Measurements from ENCODE around the gene CDC14B.

CDC14B gene

DNA sequence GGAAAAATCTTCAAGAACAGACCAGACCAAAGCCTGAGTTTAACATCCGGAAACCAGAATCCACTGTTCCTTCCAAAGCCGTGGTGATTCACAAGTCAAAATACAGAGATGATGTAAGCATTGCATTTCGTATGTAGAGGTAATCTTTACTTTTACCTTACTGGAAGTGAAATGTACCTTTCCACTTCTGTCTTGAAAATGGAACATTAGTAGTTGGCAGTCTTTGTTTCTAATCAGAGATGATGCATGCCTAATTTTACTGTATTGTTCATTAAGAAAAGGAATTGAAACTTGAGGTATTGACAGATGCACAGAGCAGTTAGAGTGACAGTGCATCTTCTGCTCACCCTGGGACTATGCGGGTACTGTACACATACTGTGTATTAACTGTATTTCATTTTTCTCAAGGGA lies 135.1 kb downstream of the CDC14B start:
- no peak for DNase-seq (ENCODE audit: low read depth)

GRCh38 chr9:96483733-96484390 lies 135.8 kb downstream of the CDC14B start:
- DNase-seq (ENCODE audit: low read depth) = no peak

DNA sequence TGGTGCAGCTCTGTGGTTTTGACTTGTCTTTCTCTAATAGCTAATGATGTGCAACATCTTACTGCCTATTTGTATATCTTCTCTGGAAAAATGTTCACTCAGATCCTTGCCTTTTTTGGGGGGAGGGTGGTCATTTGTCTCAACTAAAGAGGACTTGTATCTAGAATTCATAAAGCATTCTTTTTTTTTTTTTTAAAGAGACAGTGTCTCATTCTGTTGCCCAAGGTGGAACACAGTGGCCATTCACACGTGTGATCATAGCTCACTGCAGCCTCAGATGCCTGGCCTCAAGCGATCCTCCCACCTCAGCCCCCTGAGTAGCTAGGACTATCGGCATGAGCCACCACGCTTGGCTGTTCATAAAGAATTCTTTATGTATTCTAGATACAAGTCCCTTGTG lies 136.4 kb downstream of the CDC14B start:
- no peak for DNase-seq (ENCODE audit: low read depth)

- no peak for DNase-seq (ENCODE audit: low read depth)
Measured at GRCh38 chr9:96482476-96482875, 137.2 kb downstream of the CDC14B start.

- no peak for DNase-seq (ENCODE audit: low read depth)
Measured at GRCh38 chr9:96480736-96481135, 138.9 kb downstream of the CDC14B start.

DNA sequence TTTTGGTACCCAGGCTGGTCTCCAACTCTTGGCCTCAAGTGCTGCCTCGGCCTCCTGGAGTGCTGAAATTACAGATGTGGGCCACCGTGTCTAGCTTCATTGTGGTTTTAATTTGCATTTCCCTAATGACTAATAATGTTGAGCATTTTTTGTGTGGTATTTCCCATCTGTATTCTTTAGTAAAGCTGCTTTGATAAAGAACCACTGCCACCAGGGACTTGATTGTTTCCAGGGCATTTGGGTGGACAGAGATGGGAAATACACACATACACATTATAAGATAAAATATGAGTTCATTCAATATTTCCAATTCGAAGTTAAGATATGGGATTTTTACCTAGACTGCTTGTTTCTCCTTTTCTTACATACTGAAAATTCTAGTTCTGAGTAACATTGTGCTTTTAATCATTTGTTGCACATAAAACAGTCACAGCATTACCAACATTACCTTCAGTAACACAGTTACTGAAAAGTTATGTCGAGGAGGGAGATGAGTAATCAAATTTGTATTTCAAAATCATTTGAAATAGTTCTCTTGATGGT lies 140.7 kb downstream of the CDC14B start:
- DNase-seq (ENCODE audit: low read depth) = no peak

DNA sequence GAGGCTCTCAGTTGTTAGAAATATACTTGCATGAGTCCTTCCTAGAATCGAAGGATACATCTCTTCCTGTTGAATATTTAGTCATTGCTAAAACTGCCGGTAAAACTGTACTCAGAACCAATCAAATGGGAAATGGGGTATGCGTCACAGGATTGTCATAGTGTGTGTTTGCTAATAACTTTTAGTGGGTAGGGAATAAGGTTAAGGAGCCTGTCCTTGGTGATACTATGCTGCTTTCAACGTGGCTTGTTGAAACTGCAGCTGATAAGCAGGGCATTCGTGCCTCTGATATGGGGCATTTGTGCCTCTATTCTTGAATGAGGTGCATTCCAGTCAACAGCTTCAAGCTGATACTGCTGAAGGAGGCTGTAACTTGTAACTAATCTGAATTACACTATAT lies 143.1 kb downstream of the CDC14B start:
- no peak for DNase-seq (ENCODE audit: low read depth)

- DNase-seq (ENCODE audit: low read depth) = no peak
Measured at GRCh38 chr9:96476013-96476412, 143.6 kb downstream of the CDC14B start.

DNA sequence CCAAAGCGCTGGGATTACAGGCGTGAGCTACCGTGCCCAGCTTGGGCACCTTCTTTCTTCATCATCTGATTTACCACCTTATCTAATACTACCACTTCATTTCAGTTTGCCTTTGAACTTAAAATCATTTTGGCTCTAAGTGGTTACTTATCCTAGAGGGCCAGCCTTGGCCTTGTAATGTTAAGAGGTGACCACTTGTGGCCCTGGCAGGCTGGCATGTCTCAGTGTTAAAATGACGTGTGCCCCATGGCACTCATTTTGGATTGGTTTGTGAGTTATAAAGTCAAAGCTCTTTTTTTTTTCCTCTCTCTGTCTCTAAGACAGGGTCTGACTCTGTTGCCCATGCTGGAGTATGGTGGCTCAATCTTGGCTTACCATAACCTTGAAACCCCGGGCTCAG lies 151.9 kb downstream of the CDC14B start:
- DNase-seq (ENCODE audit: low read depth) = no peak

GRCh38 chr9:96464426-96464825 lies 155.2 kb downstream of the CDC14B start:
- DNase-seq (ENCODE audit: low read depth) = no peak

DNA sequence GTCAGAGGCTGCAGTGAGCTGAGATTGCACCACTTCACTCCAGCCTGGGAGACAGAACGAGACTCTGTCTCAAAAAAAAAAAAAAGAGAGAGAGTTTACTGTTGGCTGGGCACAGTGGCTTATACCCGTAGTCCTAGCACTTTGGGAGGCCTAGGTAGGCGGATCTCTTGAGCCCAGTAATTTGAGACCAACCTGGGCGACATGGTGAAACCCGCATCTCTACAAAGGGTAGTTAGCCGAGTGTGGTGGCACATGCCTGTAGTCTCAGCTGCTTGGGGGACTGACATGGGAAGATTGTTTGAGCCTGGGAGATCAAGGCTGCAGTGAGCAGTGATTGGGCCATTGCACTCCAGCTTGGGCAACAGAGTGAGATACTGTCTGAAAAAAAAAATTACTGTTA lies 157.1 kb downstream of the CDC14B start:
- DNase-seq (ENCODE audit: low read depth) = no peak

DNA sequence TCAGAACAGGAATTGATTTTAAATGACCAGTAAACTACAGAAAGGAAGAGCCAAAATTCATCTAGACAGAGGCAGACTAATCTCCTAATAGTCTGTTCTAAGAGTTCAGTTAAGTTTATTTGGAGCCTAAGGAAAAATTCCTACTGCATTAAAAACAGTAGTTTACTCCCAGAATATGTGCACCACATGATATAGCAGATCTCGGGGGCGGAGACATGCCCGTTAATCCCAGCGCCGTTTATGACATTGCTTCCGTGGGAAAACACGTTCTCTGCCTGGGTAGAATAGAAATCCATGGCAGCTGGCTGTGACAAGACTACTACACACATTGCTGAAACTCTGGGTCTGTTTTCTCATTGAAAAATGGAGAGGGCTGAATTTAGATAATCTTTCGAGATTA lies 158.3 kb downstream of the CDC14B start:
- no peak for DNase-seq (ENCODE audit: low read depth)

DNA sequence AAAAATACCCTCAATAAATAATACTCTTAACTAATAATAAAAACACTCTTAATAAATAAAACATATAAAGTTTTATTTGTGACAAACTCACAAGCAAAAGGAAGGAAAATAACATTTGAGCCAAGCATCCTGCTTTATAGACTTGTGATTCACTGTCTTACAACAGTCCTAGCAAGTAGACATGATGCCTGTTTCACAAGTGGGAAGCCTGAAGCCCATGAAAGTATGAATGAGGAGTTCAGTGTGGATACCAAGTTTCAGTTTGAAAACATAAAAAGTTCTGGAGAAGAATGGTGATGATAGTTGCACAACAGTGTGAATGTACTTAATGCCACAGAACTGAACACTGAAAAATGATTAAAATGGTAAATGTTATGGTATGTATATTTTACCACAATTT lies 158.8 kb downstream of the CDC14B start:
- DNase-seq (ENCODE audit: low read depth) = peak; percentile 30

DNA sequence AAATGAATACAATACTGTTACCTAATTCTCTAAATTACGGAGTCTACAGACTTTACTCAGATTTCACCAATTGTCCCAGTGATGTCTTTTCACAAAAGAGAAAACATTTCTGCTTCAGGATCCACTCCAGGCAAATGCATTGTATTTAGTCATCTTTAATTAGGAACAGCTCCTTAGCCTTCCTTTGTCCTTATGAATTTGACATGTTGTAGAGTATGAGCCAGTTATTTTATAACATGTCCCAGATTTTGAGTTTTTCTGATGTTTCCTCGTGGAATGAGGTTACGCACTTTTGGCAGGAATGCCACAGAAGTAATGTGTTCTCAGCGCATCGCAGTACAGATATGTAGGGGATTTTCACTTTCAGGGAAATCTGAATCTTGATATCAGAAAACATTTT lies 159.2 kb downstream of the CDC14B start:
- peak; percentile 41 for DNase-seq (ENCODE audit: low read depth)

DNA sequence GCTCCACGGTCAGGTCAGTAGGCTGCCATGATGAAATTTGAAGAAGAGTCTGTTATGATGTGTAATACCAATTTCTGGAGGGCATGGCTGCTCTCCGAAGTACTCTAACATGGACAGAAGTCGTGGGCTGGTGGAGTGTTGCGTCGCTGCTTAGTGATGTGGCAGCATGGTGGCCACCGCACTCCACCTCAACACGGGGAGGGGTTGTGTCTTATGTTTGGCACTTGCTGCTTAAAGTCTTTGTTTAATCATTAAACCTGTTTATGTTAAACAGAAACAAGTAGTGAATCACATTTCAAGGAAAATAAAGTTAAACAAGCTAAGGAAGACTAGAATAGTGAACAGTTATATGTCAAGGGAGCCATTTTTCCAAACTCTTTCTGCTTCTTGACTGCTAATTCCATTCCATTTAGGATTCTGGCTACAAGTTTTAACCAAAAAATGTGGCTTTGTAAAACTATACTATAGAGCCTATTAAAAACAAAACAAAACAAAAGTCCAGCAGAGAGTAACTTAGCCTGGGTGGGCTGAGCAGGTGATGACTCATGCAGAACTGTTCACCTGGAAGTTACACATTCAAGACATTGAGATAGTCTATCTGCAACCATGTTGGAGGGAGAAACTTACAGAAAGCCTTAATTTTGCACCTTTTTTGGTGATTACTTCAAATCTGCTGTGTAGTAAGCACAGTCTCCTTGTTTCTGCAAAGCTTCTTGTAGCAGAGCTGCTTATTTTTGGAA lies 160.2 kb downstream of the CDC14B start:
- no peak for DNase-seq (ENCODE audit: low read depth)

- DNase-seq (ENCODE audit: low read depth) = no peak
Measured at GRCh38 chr9:96458226-96458625, 161.4 kb downstream of the CDC14B start.

DNA sequence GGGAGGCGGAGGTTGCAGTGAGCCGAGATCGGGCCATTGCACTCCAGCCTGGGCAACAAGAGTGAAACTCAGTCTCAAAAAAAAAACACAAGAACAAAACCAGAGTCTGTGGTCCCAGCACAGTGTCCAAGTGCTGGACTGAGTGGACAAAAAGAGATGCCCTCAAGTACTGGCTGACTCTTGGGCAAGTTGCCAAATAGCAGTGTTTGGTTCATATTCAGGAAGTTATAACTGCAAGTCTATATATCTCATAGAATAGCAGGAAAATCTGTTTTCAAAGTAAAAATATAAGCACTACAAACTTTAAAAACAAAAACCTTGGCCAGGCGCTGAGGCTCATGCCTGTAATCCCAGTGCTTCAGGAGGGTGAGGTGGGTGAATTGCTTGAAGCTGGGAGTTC lies 162.4 kb downstream of the CDC14B start:
- DNase-seq (ENCODE audit: low read depth) = no peak

- DNase-seq (ENCODE audit: low read depth) = peak; percentile 47
Measured at GRCh38 chr9:96453625-96454024, 166.0 kb downstream of the CDC14B start.

- DNase-seq (ENCODE audit: low read depth) = no peak
Measured at GRCh38 chr9:96450613-96451528, 168.8 kb downstream of the CDC14B start.

Measured in fibroblast of the conjunctiva (primary cell).